ENCODE data around the gene QRICH1. TPM values are rescaled to one million over a fixed set of nuclear protein-coding genes. Genes with fewer than 3 reads are reported as not detected.

The QRICH1 gene
- total and polyA plus RNA-seq, 10 of the 15 experiments (the other 5 are each of a cell fraction or from before 2014, with no cell fraction given), result 22.2 to 116 (median 81.4) TPM

DNA sequence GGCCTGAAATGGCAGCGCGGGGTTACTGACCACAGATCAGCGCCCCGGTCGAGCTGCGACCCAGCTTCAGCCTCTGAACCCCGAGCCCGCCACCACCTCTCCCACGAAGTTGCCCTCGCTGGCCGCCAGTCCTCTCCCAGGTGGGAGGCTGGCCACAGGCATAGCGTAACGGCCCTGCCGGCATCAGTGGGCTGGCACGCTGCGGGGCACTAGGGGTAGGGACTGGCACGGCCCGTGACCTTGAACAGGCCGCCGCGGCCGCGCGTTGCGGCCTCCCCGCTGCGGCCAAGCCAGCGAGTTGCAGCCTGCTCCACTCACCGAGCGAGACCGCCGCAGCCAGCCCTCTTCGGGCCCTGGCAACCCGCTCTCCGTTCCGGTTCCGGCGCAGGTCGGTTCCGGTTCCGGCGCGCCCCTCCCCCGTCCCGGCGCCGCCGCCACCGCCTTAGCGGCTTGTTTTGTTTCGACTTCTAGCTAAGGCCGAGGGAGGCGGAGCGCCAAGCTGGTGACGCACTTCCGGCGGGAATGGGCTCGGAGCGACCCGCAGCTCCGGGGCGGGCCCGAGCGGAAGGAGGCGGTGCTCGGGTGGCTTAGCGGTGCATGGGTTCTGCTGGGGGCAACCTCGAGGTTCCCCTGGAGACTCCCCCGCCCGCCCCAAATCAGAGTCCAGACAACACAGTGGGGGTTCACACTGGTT is 26.7 kb upstream of the QRICH1 start, which contains the start of gene USP19 (continued):
- TF ChIP-seq CEBPZ (IDR thresholded peaks at IDR 0.05; ENCODE audit: low read depth, low read length), result no peak
- TF ChIP-seq FOS (IDR thresholded peaks at IDR 0.05; ENCODE audit: borderline replicate concordance, extremely low read depth, insufficient read length), result no peak
- TF ChIP-seq HDAC2 (IDR thresholded peaks at IDR 0.05), result no peak
- no peak for TF ChIP-seq NFXL1 (IDR thresholded peaks at IDR 0.05; ENCODE audit: borderline replicate concordance)
- no peak for TF ChIP-seq HDGF (IDR thresholded peaks at IDR 0.05)
- TF ChIP-seq POU2F2 (IDR thresholded peaks at IDR 0.05; ENCODE audit: borderline replicate concordance, low read depth, low read length), result 0 out of 3 replicates have a peak, but pooled peaks have one; percentile 24
- TF ChIP-seq, protein P1, sequence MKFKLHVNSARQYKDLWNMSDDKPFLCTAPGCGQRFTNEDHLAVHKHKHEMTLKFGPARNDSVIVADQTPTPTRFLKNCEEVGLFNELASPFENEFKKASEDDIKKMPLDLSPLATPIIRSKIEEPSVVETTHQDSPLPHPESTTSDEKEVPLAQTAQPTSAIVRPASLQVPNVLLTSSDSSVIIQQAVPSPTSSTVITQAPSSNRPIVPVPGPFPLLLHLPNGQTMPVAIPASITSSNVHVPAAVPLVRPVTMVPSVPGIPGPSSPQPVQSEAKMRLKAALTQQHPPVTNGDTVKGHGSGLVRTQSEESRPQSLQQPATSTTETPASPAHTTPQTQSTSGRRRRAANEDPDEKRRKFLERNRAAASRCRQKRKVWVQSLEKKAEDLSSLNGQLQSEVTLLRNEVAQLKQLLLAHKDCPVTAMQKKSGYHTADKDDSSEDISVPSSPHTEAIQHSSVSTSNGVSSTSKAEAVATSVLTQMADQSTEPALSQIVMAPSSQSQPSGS (IDR thresholded peaks at IDR 0.05; ENCODE audit: low read length), result no peak
- no peak for TF ChIP-seq SUPT20H (IDR thresholded peaks at IDR 0.05; ENCODE audit: borderline replicate concordance, control insufficient read depth, low read depth, low read length)
- TF ChIP-seq, protein P2, sequence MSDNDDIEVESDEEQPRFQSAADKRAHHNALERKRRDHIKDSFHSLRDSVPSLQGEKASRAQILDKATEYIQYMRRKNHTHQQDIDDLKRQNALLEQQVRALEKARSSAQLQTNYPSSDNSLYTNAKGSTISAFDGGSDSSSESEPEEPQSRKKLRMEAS (IDR thresholded peaks at IDR 0.05; ENCODE audit: low read depth, low read length), result no peak; the same call in 1 of the 2 replicates
- TF ChIP-seq POLR2AphosphoS2 (IDR thresholded peaks at IDR 0.05; ENCODE audit: low read depth, low read length), result peak; percentile 69
- TF ChIP-seq TARDBP (IDR thresholded peaks at IDR 0.05; ENCODE audit: borderline replicate concordance), result peak; percentile 57; the same call in 1 of the 2 replicates
- TF ChIP-seq ZBTB33 (IDR thresholded peaks at IDR 0.05), result no peak
- TF ChIP-seq DPF2 (IDR thresholded peaks at IDR 0.05), result peak; percentile 87
- TF ChIP-seq ZZZ3 (IDR thresholded peaks at IDR 0.05; ENCODE audit: control insufficient read depth, insufficient read length, low read depth), result no peak
- TF ChIP-seq NRF1 (conservative IDR thresholded peaks at IDR 0.05; ENCODE audit: low read depth, low read length), result no peak
- TF ChIP-seq STAT1 (conservative IDR thresholded peaks at IDR 0.05), result 0 out of 2 replicates have a peak, but pooled peaks have one; percentile 58
- TF ChIP-seq ZNF24 (IDR thresholded peaks at IDR 0.05), result no peak
- TF ChIP-seq SMAD1 (IDR thresholded peaks at IDR 0.05; ENCODE audit: low read depth, partially characterized antibody), result no peak
- TF ChIP-seq, protein P3, sequence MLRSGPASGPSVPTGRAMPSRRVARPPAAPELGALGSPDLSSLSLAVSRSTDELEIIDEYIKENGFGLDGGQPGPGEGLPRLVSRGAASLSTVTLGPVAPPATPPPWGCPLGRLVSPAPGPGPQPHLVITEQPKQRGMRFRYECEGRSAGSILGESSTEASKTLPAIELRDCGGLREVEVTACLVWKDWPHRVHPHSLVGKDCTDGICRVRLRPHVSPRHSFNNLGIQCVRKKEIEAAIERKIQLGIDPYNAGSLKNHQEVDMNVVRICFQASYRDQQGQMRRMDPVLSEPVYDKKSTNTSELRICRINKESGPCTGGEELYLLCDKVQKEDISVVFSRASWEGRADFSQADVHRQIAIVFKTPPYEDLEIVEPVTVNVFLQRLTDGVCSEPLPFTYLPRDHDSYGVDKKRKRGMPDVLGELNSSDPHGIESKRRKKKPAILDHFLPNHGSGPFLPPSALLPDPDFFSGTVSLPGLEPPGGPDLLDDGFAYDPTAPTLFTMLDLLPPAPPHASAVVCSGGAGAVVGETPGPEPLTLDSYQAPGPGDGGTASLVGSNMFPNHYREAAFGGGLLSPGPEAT (IDR thresholded peaks at IDR 0.05; ENCODE audit: low read depth), result peak; percentile 55; the same call in 1 of the 2 replicates
